Measurements from ENCODE around the gene CDYL2. TPM values are rescaled to one million over a fixed set of nuclear protein-coding genes. Genes with fewer than 3 reads are reported as not detected.

The CDYL2 gene, protein sequence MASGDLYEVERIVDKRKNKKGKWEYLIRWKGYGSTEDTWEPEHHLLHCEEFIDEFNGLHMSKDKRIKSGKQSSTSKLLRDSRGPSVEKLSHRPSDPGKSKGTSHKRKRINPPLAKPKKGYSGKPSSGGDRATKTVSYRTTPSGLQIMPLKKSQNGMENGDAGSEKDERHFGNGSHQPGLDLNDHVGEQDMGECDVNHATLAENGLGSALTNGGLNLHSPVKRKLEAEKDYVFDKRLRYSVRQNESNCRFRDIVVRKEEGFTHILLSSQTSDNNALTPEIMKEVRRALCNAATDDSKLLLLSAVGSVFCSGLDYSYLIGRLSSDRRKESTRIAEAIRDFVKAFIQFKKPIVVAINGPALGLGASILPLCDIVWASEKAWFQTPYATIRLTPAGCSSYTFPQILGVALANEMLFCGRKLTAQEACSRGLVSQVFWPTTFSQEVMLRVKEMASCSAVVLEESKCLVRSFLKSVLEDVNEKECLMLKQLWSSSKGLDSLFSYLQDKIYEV
- 1 to 10 TPM in 3 of 4 donors, under 1 TPM in 1; 0.80 to 2.8 (median 1.8) TPM for total RNA-seq

DNA sequence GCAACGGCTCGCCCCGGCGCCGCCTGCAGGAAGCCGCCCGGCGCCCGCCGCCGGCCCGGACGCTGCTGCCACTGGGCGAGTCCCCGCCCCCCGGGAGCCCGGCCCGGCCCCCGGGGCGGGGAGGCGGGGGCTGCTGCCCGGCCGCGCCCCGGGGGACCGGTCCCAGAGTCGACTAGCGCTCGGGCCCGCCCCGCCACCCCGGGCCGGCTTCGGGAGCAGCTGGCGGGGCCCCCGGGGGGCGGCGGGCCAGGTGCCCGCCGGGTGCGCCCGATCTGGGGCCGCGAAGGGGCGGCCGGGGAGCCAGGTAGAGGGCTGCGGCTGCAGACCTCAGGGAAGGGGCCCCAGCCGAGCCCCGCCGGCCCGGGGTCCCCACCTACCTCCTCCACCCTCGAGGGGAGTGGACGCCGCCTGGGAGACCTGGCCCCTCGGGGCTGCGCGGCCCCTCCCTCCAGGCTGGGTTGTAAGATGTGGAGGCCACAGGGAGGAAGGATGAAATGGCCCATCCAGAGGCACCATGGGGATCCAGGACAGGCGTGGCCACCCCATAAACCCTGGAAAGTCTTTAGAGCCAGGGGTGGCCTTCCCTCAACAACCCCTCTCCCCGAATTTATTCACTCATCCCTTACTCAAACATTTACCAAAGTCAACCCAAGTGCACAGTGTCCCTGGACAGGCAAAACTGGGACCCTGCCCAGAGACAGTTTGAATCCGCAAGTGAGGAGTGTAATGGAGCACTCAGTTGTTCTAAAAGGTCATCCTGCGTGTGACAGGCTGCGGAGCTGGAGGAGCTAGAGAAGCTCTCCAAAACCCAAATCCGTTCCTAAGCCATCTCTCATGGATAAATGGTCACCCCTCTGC lies at the start of gene CDYL2:
TSS of gene CDYL2 (minus strand) at position 73 of the 858 bp plus-strand sequence. CDS start 425 bp downstream, outside the sequence.
- TF ChIP-seq POLR2A (IDR thresholded peaks at IDR 0.05) (no peak), CTCF (IDR thresholded peaks at IDR 0.05 in 4 of 5, conservative IDR thresholded peaks at IDR 0.05 in 1 of 5) (no peak)
- in situ Hi-C loops (cut with MboI; ENCODE audit: low sequenced_read_pairs in 4 of 4): no loop called here
- Histone ChIP-seq H3K27me3 (peaks cover 0 to 17% (median 0%) of the 10 kb centered on the region in 3 donors), H3K27ac (no peak within 1 kb of the TSS), H3K36me3 (no peaks in the 10 kb centered on the region), H3K4me1 (no peaks in the 10 kb centered on the region), H3K4me3 (peak within 1 kb of the TSS; percentile 47 to 57 (median 54)), H3K9me3 (no peaks in the 10 kb centered on the region)
- no peak for DNase-seq
- no peak for ATAC-seq
- intact Hi-C loops (cut with DNase I; ENCODE audit: low total_unique reads): loop anchor here (10.0 kb wide), 1 partner anchor 260 kb away; the partner anchor contains the start of gene DYNLRB2

DNA sequence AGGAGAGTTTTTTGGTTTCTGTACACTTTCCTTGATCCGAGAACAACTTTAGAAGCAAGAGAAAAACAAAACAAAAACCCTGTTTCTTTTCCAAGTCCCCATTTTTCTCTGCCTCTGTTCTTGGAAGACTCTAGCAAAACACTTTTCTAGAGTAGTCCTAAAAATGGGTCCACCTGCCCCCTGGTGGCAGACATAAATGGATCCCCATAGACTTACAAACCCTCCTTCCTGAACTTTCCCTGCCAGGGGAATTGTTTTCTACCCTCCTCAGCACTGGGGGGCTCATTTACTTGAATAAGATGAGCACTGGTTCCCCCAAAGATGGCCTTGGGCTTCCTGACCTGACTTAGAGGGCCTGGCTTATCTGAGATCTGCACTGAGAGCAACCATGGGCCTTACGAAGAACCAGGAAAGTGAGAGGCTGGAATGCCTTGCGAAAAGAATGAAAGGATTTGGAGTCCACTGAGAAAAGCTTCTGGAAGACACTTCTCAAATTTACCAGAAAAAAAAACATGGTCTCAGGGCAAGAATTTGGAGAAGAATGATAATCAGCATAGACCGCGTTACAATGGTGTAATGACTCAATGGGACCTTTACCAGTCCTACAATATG lies 48.0 kb upstream of the CDYL2 start:
- Histone ChIP-seq H3K36me3 (no peaks in the 10 kb centered on the region), H3K27ac (no peak overlapping the region), H3K4me1 (no peaks in the 10 kb centered on the region), H3K9me3 (no peaks in the 10 kb centered on the region), H3K27me3 (no peaks in the 10 kb centered on the region), H3K4me3 (no peak overlapping the region)
- ATAC-seq (no peak), DNase-seq (no peak)
- no peak for TF ChIP-seq POLR2A (IDR thresholded peaks at IDR 0.05)
- TF ChIP-seq CTCF (IDR thresholded peaks at IDR 0.05 in 4 of 5, conservative IDR thresholded peaks at IDR 0.05 in 1 of 5): peak in 1 of 5 experiments; percentile 13
- in situ Hi-C loops (cut with MboI; ENCODE audit: low sequenced_read_pairs in 4 of 4): no loop called here
- intact Hi-C loops (cut with DNase I; ENCODE audit: low total_unique reads): no loop called here

- Histone ChIP-seq H3K4me1 (no peaks in the 10 kb centered on the region), H3K27me3 (no peaks in the 10 kb centered on the region), H3K9me3 (no peaks in the 10 kb centered on the region), H3K36me3 (no peaks in the 10 kb centered on the region), H3K27ac (no peak overlapping the region), H3K4me3 (no peak overlapping the region)
- TF ChIP-seq POLR2A (IDR thresholded peaks at IDR 0.05): no peak
- no peak for TF ChIP-seq CTCF (IDR thresholded peaks at IDR 0.05 in 4 of 5, conservative IDR thresholded peaks at IDR 0.05 in 1 of 5)
- ATAC-seq (no peak), DNase-seq (no peak)
- in situ Hi-C loops (cut with MboI; ENCODE audit: low sequenced_read_pairs in 4 of 4): no loop called here
- intact Hi-C loops (cut with DNase I; ENCODE audit: low total_unique reads): no loop called here
Observed at GRCh38 chr16:80851831-80852230, 47.4 kb upstream of the CDYL2 start.

- no peak overlapping the region for H3K27ac ChIP-seq
- in situ Hi-C loops (cut with MboI; ENCODE audit: low sequenced_read_pairs in 4 of 4): no loop called here
- H3K27me3 ChIP-seq: no peaks in the 10 kb centered on the region
- DNase-seq: no peak
- intact Hi-C loops (cut with DNase I; ENCODE audit: low total_unique reads): no loop called here
- no peak overlapping the region for H3K4me3 ChIP-seq
- TF ChIP-seq POLR2A (IDR thresholded peaks at IDR 0.05): no peak
- no peak for TF ChIP-seq CTCF (IDR thresholded peaks at IDR 0.05 in 4 of 5, conservative IDR thresholded peaks at IDR 0.05 in 1 of 5)
- no peaks in the 10 kb centered on the region for H3K9me3 ChIP-seq
- no peaks in the 10 kb centered on the region for H3K36me3 ChIP-seq
- H3K4me1 ChIP-seq: no peaks in the 10 kb centered on the region
- ATAC-seq: no peak
Observed at GRCh38 chr16:80850757-80851156, 46.4 kb upstream of the CDYL2 start.
